Hepatocyte (in vitro differentiated cells): ENCODE results near the gene FES. TPM values are rescaled to one million over a fixed set of nuclear protein-coding genes. Genes with fewer than 3 reads are reported as not detected.
"Not testable (repeated sequence)": the region's sequence is repeated elsewhere in the genome, so short reads cannot be mapped to it uniquely, and the experiment has no call there.

Experiments
- DNase-seq: peaks from one replicate; pipeline ENCODE4 v3.0.0-alpha.2; 2016; ENCODE audit warnings: low spot score
- H2AFZ ChIP-seq: fragments of 200-600 bp; sonication (generic); 2 replicates; pipeline ENCODE4 v1.6.0; 2016; ENCODE audit warnings: antibody characterized with exemption, mild to moderate bottlenecking
- H3K27ac ChIP-seq: fragments of 200-600 bp; sonication (generic); 2 replicates; pipeline ENCODE4 v1.5.1; 2016; ENCODE audit warnings: mild to moderate bottlenecking
- H3K27me3 ChIP-seq: fragments of 200-600 bp; sonication (generic); 2 replicates; pipeline ENCODE4 v1.6.1; 2016
- H3K36me3 ChIP-seq: fragments of 200-600 bp; sonication (generic); replicated peaks from 2 replicates; pipeline ENCODE4 v1.5.1; 2016; ENCODE audit warnings: low read depth; ENCODE audit not compliant: insufficient read depth
- H3K4me1 ChIP-seq: fragments of 200-600 bp; sonication (generic); 2 replicates; pipeline ENCODE4 v1.5.1; 2016; ENCODE audit warnings: mild to moderate bottlenecking, moderate library complexity; ENCODE audit not compliant: insufficient read depth
- H3K4me2 ChIP-seq: fragments of 200-600 bp; sonication (generic); 2 replicates; pipeline ENCODE4 v1.6.0; 2016
- H3K4me3 ChIP-seq: fragments of 200-600 bp; sonication (generic); 2 replicates; pipeline ENCODE4 v1.5.1; 2016; ENCODE audit warnings: mild to moderate bottlenecking
- H3K79me2 ChIP-seq: fragments of 200-600 bp; sonication (generic); 2 replicates; pipeline ENCODE4 v1.6.0; 2017; ENCODE audit warnings: mild to moderate bottlenecking
- H3K9me2 ChIP-seq: fragments of 200-600 bp; sonication (generic); replicated peaks from 2 replicates; pipeline ENCODE4 v1.6.0; 2017; ENCODE audit warnings: mild to moderate bottlenecking; ENCODE audit not compliant: insufficient read depth
- H3K9me3 ChIP-seq: fragments of 200-600 bp; sonication (generic); 2 replicates; pipeline ENCODE4 v1.5.1; 2016; ENCODE audit warnings: low read depth, mild to moderate bottlenecking
- H4K20me1 ChIP-seq: fragments of 200-600 bp; sonication (generic); 2 replicates; pipeline ENCODE4 v1.6.0; 2016; ENCODE audit warnings: mild to moderate bottlenecking; ENCODE audit not compliant: insufficient read depth, poor library complexity, severe bottlenecking
- EZH2 ChIP-seq: fragments of 200-600 bp; sonication (generic); IDR thresholded peaks from 2 replicates; pipeline ENCODE4 v1.6.1; 2016; ENCODE audit warnings: antibody characterized with exemption, mild to moderate bottlenecking, borderline replicate concordance
- EZH2phosphoT487 ChIP-seq: fragments of 200-600 bp; sonication (generic); IDR thresholded peaks from one replicate; pipeline ENCODE4 v1.6.1; 2018; ENCODE audit warnings: antibody characterized with exemption, mild to moderate bottlenecking, low read depth, moderate library complexity; ENCODE audit not compliant: unreplicated experiment, severe bottlenecking
- WGBS: methylation state at CpG from one replicate; pipeline ENCODE4 v1.1.6; 2016; ENCODE audit warnings: low lambda C conversion rate; ENCODE audit errors: missing lambda C conversion rate; 5-methylcytosine and 5-hydroxymethylcytosine counted together
- polyA plus RNA-seq: library from polyadenylated mRNA; unstranded; fragments of >200 nt; fragmentation: Nextera tagmentation; extraction: Ambion mirVana; gene quantifications from 2 replicates; pipeline ENCODE4 v1.2.1, GENCODE V29; 2016
- total RNA-seq: library from RNA; depleted of rRNA; stranded (reverse); fragments of >200 nt; gene quantifications from 2 replicates; pipeline ENCODE4 v1.2.3, GENCODE V29; 2014
- TF ChIP-seq, protein P1 (sequence below): fragments of 200-600 bp; sonication (generic); IDR thresholded peaks from 2 replicates; pipeline ENCODE4 v1.5.1; 2016; ENCODE audit warnings: antibody characterized with exemption, mild to moderate bottlenecking; ENCODE audit not compliant: poor library complexity

The FES gene
- total and polyA plus RNA-seq, 2 experiments from 2014 or later, result 7.3 to 13.5 TPM

- Histone ChIP-seq H4K20me1 (no peaks in the 10 kb centered on the region), H3K9me2 (no peaks in the 10 kb centered on the region), H3K4me2 (no peak overlapping the region), H3K27ac (no peak overlapping the region), H3K9me3 (no peaks in the 10 kb centered on the region), H3K36me3 (no peaks in the 10 kb centered on the region), H2AFZ (no peak overlapping the region), H3K4me3 (no peak overlapping the region), H3K79me2 (no peaks in the 10 kb centered on the region), H3K27me3 (no peaks in the 10 kb centered on the region), H3K4me1 (no peaks in the 10 kb centered on the region)
- TF ChIP-seq, protein P1, sequence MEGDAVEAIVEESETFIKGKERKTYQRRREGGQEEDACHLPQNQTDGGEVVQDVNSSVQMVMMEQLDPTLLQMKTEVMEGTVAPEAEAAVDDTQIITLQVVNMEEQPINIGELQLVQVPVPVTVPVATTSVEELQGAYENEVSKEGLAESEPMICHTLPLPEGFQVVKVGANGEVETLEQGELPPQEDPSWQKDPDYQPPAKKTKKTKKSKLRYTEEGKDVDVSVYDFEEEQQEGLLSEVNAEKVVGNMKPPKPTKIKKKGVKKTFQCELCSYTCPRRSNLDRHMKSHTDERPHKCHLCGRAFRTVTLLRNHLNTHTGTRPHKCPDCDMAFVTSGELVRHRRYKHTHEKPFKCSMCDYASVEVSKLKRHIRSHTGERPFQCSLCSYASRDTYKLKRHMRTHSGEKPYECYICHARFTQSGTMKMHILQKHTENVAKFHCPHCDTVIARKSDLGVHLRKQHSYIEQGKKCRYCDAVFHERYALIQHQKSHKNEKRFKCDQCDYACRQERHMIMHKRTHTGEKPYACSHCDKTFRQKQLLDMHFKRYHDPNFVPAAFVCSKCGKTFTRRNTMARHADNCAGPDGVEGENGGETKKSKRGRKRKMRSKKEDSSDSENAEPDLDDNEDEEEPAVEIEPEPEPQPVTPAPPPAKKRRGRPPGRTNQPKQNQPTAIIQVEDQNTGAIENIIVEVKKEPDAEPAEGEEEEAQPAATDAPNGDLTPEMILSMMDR, result no peak
- TF ChIP-seq EZH2, result no peak
- no peak for TF ChIP-seq EZH2phosphoT487
- DNase-seq, result no peak
- 97% methylated on average over 29 of the region's 29 CpGs for WGBS
These were observed 8.3 kb downstream of the FES start for GRCh38 chr15:90892498-90893174.

GRCh38 chr15:90893175-90894090 lies 9.1 kb downstream of the FES start:
- Histone ChIP-seq H3K27ac (no peak overlapping the region), H2AFZ (no peak overlapping the region), H3K79me2 (no peaks in the 10 kb centered on the region), H4K20me1 (no peaks in the 10 kb centered on the region), H3K4me3 (no peak overlapping the region), H3K9me2 (no peaks in the 10 kb centered on the region), H3K4me2 (no peak overlapping the region), H3K4me1 (no peaks in the 10 kb centered on the region), H3K36me3 (no peaks in the 10 kb centered on the region), H3K27me3 (no peaks in the 10 kb centered on the region), H3K9me3 (no peaks in the 10 kb centered on the region)
- DNase-seq, result no peak
- TF ChIP-seq EZH2phosphoT487, result no peak
- TF ChIP-seq, protein P1, result no peak
- TF ChIP-seq EZH2, result no peak
- WGBS, result 96% methylated on average over 31 of the region's 33 CpGs

DNA sequence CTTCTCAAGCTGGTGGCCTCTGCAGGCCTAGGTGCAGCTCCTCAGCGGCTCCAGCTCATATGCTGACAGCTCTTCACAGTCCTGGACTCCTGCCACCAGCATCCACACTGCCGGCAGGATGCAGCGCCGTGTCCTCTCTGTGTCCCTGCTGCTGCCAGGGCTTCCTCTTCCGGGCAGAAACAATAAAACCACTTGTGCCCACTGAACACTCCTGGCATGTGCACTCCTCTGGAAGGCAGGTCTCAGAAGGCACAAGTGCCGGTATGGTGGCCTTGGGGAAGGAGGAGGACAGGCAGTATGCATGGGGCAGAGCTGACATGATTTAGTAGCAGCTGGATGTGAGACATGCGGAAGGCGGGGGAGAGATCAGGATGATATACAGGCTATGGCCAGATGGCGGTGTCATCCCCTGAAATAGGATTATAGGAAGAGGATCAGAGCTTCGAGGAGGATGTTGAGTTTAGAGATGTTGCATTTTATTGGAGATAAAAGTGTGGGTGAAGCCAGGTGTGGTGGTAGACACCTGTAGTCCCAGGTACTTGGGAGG lies 11.3 kb downstream of the FES start:
- no peak overlapping the region for H3K4me2 ChIP-seq
- no peak overlapping the region for H3K27ac ChIP-seq
- no peaks in the 10 kb centered on the region for H3K9me2 ChIP-seq
- DNase-seq, result no peak
- no peaks in the 10 kb centered on the region for H3K9me3 ChIP-seq
- WGBS, result 90% methylated on average over 10 of the region's 10 CpGs
- no peak overlapping the region for H3K4me3 ChIP-seq
- TF ChIP-seq EZH2phosphoT487, result no peak
- TF ChIP-seq, protein P1, result no peak
- no peak for TF ChIP-seq EZH2
- no peak overlapping the region for H2AFZ ChIP-seq
- H3K36me3 ChIP-seq, result no peaks in the 10 kb centered on the region
- no peaks in the 10 kb centered on the region for H3K4me1 ChIP-seq
- H3K79me2 ChIP-seq, result no peaks in the 10 kb centered on the region
- no peaks in the 10 kb centered on the region for H3K27me3 ChIP-seq
- no peaks in the 10 kb centered on the region for H4K20me1 ChIP-seq

GRCh38 chr15:90897131-90897655 lies 12.9 kb downstream of the FES start:
- H3K4me2 ChIP-seq, DNase-seq, H3K4me1 ChIP-seq, H3K4me3 ChIP-seq, H3K9me3 ChIP-seq, H2AFZ ChIP-seq, H3K36me3 ChIP-seq, H3K9me2 ChIP-seq, H3K79me2 ChIP-seq, H3K27ac ChIP-seq, H3K27me3 ChIP-seq, H4K20me1 ChIP-seq: not testable (repeated sequence)
- over 99% methylated on average over 14 of the region's 14 CpGs for WGBS
